Liver (tissue), 3 donors: Measurements from ENCODE around the gene HMGN4.

Experiments
- RAD21 ChIP-seq, 2 donors: IDR thresholded peaks; 2 replicates each; pipeline ENCODE4 v1.6.1; 2016; ENCODE audit warnings: antibody characterized with exemption in 2 of 2, mild to moderate bottlenecking in 2 of 2
- YY1 ChIP-seq: IDR thresholded peaks from 2 replicates; pipeline ENCODE4 v1.6.1; 2016; ENCODE audit warnings: antibody characterized with exemption, mild to moderate bottlenecking
- TF ChIP-seq, protein P1 (sequence below): fragments of 150-350 bp; IDR thresholded peaks from 2 replicates; pipeline ENCODE4 v1.5.1; 2017; ENCODE audit warnings: improper control_type of control experiment, low read depth, low read length; ENCODE audit not compliant: missing input control
- TF ChIP-seq, protein P2 (sequence below): IDR thresholded peaks from 2 replicates; pipeline ENCODE4 v1.6.1; 2016; ENCODE audit warnings: antibody characterized with exemption, mild to moderate bottlenecking
- donor health status: healthy.
- donor health status: healthy.

DNA sequence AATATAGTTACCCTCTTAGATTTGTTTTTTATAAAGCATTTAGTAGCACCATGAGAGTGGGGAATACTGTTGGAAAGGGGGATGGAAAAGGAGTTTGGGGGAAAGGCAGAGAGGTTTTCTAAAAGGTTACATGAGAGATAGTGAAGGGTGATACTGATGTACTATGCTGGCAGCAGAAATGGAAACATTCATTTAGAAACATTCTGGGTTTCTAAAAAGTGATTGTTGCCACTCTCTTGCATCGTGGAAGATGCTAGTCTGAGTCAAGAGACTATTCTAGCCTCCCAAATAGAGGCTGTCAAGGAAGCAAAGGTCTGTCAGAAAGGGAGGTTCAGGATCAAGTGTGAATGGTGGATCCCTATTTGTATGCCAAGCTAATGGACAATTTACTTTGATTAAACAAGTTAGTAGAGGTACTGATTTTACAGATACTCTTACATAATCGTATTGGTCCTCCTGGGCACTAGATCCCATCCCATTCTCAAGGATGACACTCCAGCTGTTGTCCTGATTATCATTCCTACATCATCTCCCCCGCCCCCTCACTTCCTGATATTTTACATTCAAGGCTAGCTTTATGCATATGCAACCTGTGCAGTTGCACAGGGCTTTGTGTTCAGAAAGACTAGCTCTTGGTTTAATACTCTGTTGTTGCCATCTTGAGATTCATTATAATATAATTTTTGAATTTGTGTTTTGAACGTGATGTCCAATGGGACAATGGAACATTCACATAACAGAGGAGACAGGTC is 43.2 kb downstream of the HMGN4 start:
- TF ChIP-seq RAD21 (IDR thresholded peaks at IDR 0.05): no peak
- TF ChIP-seq, protein P1, sequence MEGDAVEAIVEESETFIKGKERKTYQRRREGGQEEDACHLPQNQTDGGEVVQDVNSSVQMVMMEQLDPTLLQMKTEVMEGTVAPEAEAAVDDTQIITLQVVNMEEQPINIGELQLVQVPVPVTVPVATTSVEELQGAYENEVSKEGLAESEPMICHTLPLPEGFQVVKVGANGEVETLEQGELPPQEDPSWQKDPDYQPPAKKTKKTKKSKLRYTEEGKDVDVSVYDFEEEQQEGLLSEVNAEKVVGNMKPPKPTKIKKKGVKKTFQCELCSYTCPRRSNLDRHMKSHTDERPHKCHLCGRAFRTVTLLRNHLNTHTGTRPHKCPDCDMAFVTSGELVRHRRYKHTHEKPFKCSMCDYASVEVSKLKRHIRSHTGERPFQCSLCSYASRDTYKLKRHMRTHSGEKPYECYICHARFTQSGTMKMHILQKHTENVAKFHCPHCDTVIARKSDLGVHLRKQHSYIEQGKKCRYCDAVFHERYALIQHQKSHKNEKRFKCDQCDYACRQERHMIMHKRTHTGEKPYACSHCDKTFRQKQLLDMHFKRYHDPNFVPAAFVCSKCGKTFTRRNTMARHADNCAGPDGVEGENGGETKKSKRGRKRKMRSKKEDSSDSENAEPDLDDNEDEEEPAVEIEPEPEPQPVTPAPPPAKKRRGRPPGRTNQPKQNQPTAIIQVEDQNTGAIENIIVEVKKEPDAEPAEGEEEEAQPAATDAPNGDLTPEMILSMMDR: no peak
- TF ChIP-seq, protein P2, sequence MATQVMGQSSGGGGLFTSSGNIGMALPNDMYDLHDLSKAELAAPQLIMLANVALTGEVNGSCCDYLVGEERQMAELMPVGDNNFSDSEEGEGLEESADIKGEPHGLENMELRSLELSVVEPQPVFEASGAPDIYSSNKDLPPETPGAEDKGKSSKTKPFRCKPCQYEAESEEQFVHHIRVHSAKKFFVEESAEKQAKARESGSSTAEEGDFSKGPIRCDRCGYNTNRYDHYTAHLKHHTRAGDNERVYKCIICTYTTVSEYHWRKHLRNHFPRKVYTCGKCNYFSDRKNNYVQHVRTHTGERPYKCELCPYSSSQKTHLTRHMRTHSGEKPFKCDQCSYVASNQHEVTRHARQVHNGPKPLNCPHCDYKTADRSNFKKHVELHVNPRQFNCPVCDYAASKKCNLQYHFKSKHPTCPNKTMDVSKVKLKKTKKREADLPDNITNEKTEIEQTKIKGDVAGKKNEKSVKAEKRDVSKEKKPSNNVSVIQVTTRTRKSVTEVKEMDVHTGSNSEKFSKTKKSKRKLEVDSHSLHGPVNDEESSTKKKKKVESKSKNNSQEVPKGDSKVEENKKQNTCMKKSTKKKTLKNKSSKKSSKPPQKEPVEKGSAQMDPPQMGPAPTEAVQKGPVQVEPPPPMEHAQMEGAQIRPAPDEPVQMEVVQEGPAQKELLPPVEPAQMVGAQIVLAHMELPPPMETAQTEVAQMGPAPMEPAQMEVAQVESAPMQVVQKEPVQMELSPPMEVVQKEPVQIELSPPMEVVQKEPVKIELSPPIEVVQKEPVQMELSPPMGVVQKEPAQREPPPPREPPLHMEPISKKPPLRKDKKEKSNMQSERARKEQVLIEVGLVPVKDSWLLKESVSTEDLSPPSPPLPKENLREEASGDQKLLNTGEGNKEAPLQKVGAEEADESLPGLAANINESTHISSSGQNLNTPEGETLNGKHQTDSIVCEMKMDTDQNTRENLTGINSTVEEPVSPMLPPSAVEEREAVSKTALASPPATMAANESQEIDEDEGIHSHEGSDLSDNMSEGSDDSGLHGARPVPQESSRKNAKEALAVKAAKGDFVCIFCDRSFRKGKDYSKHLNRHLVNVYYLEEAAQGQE: no peak
- no peak for TF ChIP-seq YY1
